ENCODE results near the gene ARMC7.
"Not testable (repeated sequence)": the region's sequence is repeated elsewhere in the genome, so short reads cannot be mapped to it uniquely, and the experiment has no call there.

ARMC7 gene

GRCh38 chr17:75126954-75127353 is 17.2 kb downstream of the ARMC7 start:
- DNase-seq (ENCODE audit: insufficient read length, low spot score) = no peak
- no peak for FAIRE-seq

GRCh38 chr17:75127936-75128335 is 18.2 kb downstream of the ARMC7 start:
- not testable (repeated sequence) for DNase-seq (ENCODE audit: insufficient read length, low spot score); FAIRE-seq

GRCh38 chr17:75128694-75129505 is 19.1 kb downstream of the ARMC7 start:
- no peak for FAIRE-seq
- DNase-seq (ENCODE audit: insufficient read length, low spot score) = no peak

GRCh38 chr17:75129576-75129975 is 19.8 kb downstream of the ARMC7 start:
- DNase-seq (ENCODE audit: insufficient read length, low spot score) = no peak
- FAIRE-seq = no peak

- no peak for FAIRE-seq
Observed at GRCh38 chr17:75130059-75130631, 20.4 kb downstream of the ARMC7 start.

GRCh38 chr17:75130632-75131277 is 21.0 kb downstream of the ARMC7 start:
- FAIRE-seq (no peak), DNase-seq (ENCODE audit: insufficient read length, low spot score) (peak; percentile 81)

More at GRCh38 chr17:75130059-75130631, 20.4 kb downstream of the ARMC7 start:
- no peak for DNase-seq (ENCODE audit: insufficient read length, low spot score)

GRCh38 chr17:75131278-75132017 is 21.7 kb downstream of the ARMC7 start, which contains the start of gene NT5C:
Gene NT5C, minus strand, starts transcription at chr17:75131742. Its CDS starts 35 bp downstream, at chr17:75131707.
- peak; percentile 93 for DNase-seq (ENCODE audit: insufficient read length, low spot score)
- peak; percentile 80 for FAIRE-seq

- not testable (repeated sequence) for DNase-seq (ENCODE audit: insufficient read length, low spot score); FAIRE-seq
Observed at GRCh38 chr17:75132018-75133000, 22.5 kb downstream of the ARMC7 start.

GRCh38 chr17:75133001-75133400 is 23.2 kb downstream of the ARMC7 start:
- DNase-seq (ENCODE audit: insufficient read length, low spot score) = no peak
- no peak for FAIRE-seq

- FAIRE-seq; DNase-seq (ENCODE audit: insufficient read length, low spot score): not testable (repeated sequence)
Observed at GRCh38 chr17:75133607-75134347, 24.0 kb downstream of the ARMC7 start.

GRCh38 chr17:75135452-75135851 is 25.7 kb downstream of the ARMC7 start:
- FAIRE-seq = no peak
- no peak for DNase-seq (ENCODE audit: insufficient read length, low spot score)

GRCh38 chr17:75135946-75136345 is 26.2 kb downstream of the ARMC7 start:
- FAIRE-seq (no peak), DNase-seq (ENCODE audit: insufficient read length, low spot score) (no peak)

- not testable (repeated sequence) for DNase-seq (ENCODE audit: insufficient read length, low spot score); FAIRE-seq
Observed at GRCh38 chr17:75137762-75138161, 28.0 kb downstream of the ARMC7 start.

GRCh38 chr17:75138519-75138918 is 28.8 kb downstream of the ARMC7 start:
- FAIRE-seq (no peak), DNase-seq (ENCODE audit: insufficient read length, low spot score) (no peak)

- FAIRE-seq = no peak
Observed at GRCh38 chr17:75142236-75142971, 32.6 kb downstream of the ARMC7 start.

GRCh38 chr17:75144816-75145512 is 35.2 kb downstream of the ARMC7 start:
- DNase-seq (ENCODE audit: insufficient read length, low spot score) = no peak
- no peak for FAIRE-seq

More at GRCh38 chr17:75142236-75142971, 32.6 kb downstream of the ARMC7 start:
- DNase-seq (ENCODE audit: insufficient read length, low spot score) = no peak

- DNase-seq (ENCODE audit: insufficient read length, low spot score) = no peak
- FAIRE-seq = no peak
Observed at GRCh38 chr17:75146592-75146991, 36.8 kb downstream of the ARMC7 start.
